Neural cell (in vitro differentiated cells): ENCODE measurements around the gene IGF1R. TPM values are rescaled to one million over a fixed set of nuclear protein-coding genes. Genes with fewer than 3 reads are reported as not detected.

Experiments used
- H2AFZ ChIP-seq: fragments of 200-600, 300-800 bp; sonication (generic), shearing (Covaris generic); 2 replicates; pipeline ENCODE4 v1.6.0; 2014; ENCODE audit warnings: low read depth, mild to moderate bottlenecking, antibody characterized with exemption, low read length, moderate library complexity
- H3F3A ChIP-seq: fragments of 200-600 bp; shearing (Covaris generic); 2 replicates; pipeline ENCODE4 v1.6.1; 2016; ENCODE audit warnings: mild to moderate bottlenecking, moderate library complexity, mixed read lengths, antibody characterized with exemption, low read length; ENCODE audit not compliant: insufficient read depth, poor library complexity, severe bottlenecking
- H3K27ac ChIP-seq: fragments of 200-600, 300-800 bp; sonication (generic), shearing (Covaris generic); 2 replicates; pipeline ENCODE4 v1.5.1; 2014; ENCODE audit warnings: mild to moderate bottlenecking, low read length, moderate library complexity
- H3K27me3 ChIP-seq: fragments of 300-800, 200-600 bp; sonication (generic), shearing (Covaris generic); 2 replicates; pipeline ENCODE4 v1.6.0; 2014; ENCODE audit warnings: mild to moderate bottlenecking, low read depth, low read length, moderate library complexity; ENCODE audit not compliant: insufficient read depth
- H3K36me3 ChIP-seq: fragments of 300-800, 200-600 bp; sonication (generic), shearing (Covaris generic); 2 replicates; pipeline ENCODE4 v1.5.1; 2014; ENCODE audit warnings: mild to moderate bottlenecking, antibody characterized with exemption, low read length, moderate library complexity; ENCODE audit not compliant: insufficient read depth
- H3K4me2 ChIP-seq: fragments of 300-800, 200-600 bp; sonication (generic), shearing (Covaris generic); 2 replicates; pipeline ENCODE4 v1.6.0; 2014; ENCODE audit warnings: mild to moderate bottlenecking, low read length
- H3K4me3 ChIP-seq: fragments of 300-800, 200-600 bp; sonication (generic), shearing (Covaris generic); 2 replicates; pipeline ENCODE4 v1.5.1; 2014; ENCODE audit warnings: mild to moderate bottlenecking, low read length, moderate library complexity
- H3K79me2 ChIP-seq: fragments of 200-600 bp; shearing (Covaris generic); replicated peaks from 2 replicates; pipeline ENCODE4 v1.6.0; 2014; ENCODE audit warnings: mild to moderate bottlenecking, low read length, moderate library complexity; ENCODE audit not compliant: insufficient read depth
- H3K9ac ChIP-seq: fragments of 300-800, 200-600 bp; sonication (generic), shearing (Covaris generic); 2 replicates; pipeline ENCODE4 v1.6.1; 2016; ENCODE audit warnings: mild to moderate bottlenecking, low read length, mixed read lengths
- H3K9me2 ChIP-seq: fragments of 200-600 bp; shearing (Covaris generic); 2 replicates; pipeline ENCODE4 v1.6.1; 2016; ENCODE audit warnings: mild to moderate bottlenecking, low read length, mixed read lengths; ENCODE audit not compliant: insufficient read depth
- H3K9me3 ChIP-seq: fragments of 200-600, 300-800 bp; sonication (generic), shearing (Covaris generic); 2 replicates; pipeline ENCODE4 v1.6.1; 2016; ENCODE audit warnings: mild to moderate bottlenecking, mixed run types, low read length, moderate library complexity, mixed read lengths
- H4K20me1 ChIP-seq: fragments of 200-600 bp; shearing (Covaris generic); 2 replicates; pipeline ENCODE4 v1.6.1; 2016; ENCODE audit warnings: mild to moderate bottlenecking, mixed run types; ENCODE audit not compliant: insufficient read depth
- CTCF ChIP-seq: fragments of 450-650 bp; IDR thresholded peaks from 2 replicates; pipeline ENCODE4 v1.5.1; 2014; ENCODE audit warnings: antibody characterized with exemption, mild to moderate bottlenecking, moderate library complexity; ENCODE audit not compliant: poor library complexity, severe bottlenecking
- EP300 ChIP-seq: fragments of 450-650 bp; conservative IDR thresholded peaks from 2 replicates; pipeline ENCODE4 v1.6.1; 2014; ENCODE audit warnings: antibody characterized with exemption, mild to moderate bottlenecking, moderate library complexity; ENCODE audit not compliant: poor library complexity, severe bottlenecking
- EZH2 ChIP-seq: fragments of 200-600, 300-800 bp; shearing (Covaris generic), sonication (generic); IDR thresholded peaks from 2 replicates; pipeline ENCODE4 v1.6.1; 2014; ENCODE audit warnings: antibody characterized with exemption, low read length, borderline replicate concordance, mild to moderate bottlenecking; ENCODE audit not compliant: insufficient read depth, poor library complexity, severe bottlenecking
- MXI1 ChIP-seq: fragments of 450-650 bp; conservative IDR thresholded peaks from 2 replicates; pipeline ENCODE4 v1.6.1; 2014; ENCODE audit warnings: antibody characterized with exemption, mild to moderate bottlenecking; ENCODE audit not compliant: poor library complexity, severe bottlenecking
- POLR2AphosphoS5 ChIP-seq: IDR thresholded peaks from 2 replicates; pipeline ENCODE4 v1.6.1; 2012
- RAD21 ChIP-seq: fragments of 450-650 bp; conservative IDR thresholded peaks from 2 replicates; pipeline ENCODE4 v1.6.1; 2014; ENCODE audit warnings: antibody characterized with exemption, mild to moderate bottlenecking, moderate library complexity
- REST ChIP-seq: IDR thresholded peaks from 2 replicates; pipeline ENCODE4 v1.6.1; 2012; ENCODE audit warnings: borderline replicate concordance
- SMC3 ChIP-seq: fragments of 450-650 bp; conservative IDR thresholded peaks from 2 replicates; pipeline ENCODE4 v1.6.1; 2014; ENCODE audit warnings: antibody characterized with exemption, mild to moderate bottlenecking, moderate library complexity; ENCODE audit not compliant: poor library complexity
- polyA plus RNA-seq: library from polyadenylated mRNA; depleted of rRNA; stranded (reverse); fragments of >200 nt; gene quantifications from 2 replicates; pipeline ENCODE4 v1.2.3, GENCODE V29; 2014

Gene IGF1R
- polyA plus RNA-seq, 1 donor from 2014 or later, result 10.9 TPM

- TF ChIP-seq SMC3, result no peak
- TF ChIP-seq POLR2AphosphoS5, result no peak
- TF ChIP-seq REST, result no peak
These were observed 22.7 kb upstream of the IGF1R start for GRCh38 chr15:98625614-98626013.

GRCh38 chr15:98626153-98626552, 22.2 kb upstream of the IGF1R start:
- H3K79me2 ChIP-seq, result no peaks in the 10 kb centered on the region

More at GRCh38 chr15:98625614-98626013, 22.7 kb upstream of the IGF1R start:
- Histone ChIP-seq H3K27me3 (no peaks in the 10 kb centered on the region), H3K4me3 (no peak overlapping the region), H3K9ac (no peak overlapping the region), H3K27ac (no peak overlapping the region), H3K4me2 (no peak overlapping the region), H3K79me2 (no peaks in the 10 kb centered on the region), H3F3A (no peaks in the 10 kb centered on the region), H3K9me2 (no peaks in the 10 kb centered on the region), H2AFZ (no peak overlapping the region), H3K36me3 (no peaks in the 10 kb centered on the region), H4K20me1 (no peaks in the 10 kb centered on the region), H3K9me3 (no peaks in the 10 kb centered on the region)

More at GRCh38 chr15:98626153-98626552, 22.2 kb upstream of the IGF1R start:
- H3K4me2 ChIP-seq, result no peak overlapping the region
- no peak overlapping the region for H3K4me3 ChIP-seq
- H3F3A ChIP-seq, result no peaks in the 10 kb centered on the region
- H3K9me3 ChIP-seq, result no peaks in the 10 kb centered on the region
- H2AFZ ChIP-seq, result no peak overlapping the region
- H3K27me3 ChIP-seq, result no peaks in the 10 kb centered on the region
- no peak for TF ChIP-seq SMC3
- no peak for TF ChIP-seq CTCF
- TF ChIP-seq RAD21, result no peak
- TF ChIP-seq EZH2, result no peak
- TF ChIP-seq MXI1, result no peak
- no peak for TF ChIP-seq EP300
- no peak for TF ChIP-seq POLR2AphosphoS5
- no peak for TF ChIP-seq REST
- H3K9ac ChIP-seq, result no peak overlapping the region
- H3K36me3 ChIP-seq, result no peaks in the 10 kb centered on the region
- no peaks in the 10 kb centered on the region for H3K9me2 ChIP-seq
- no peak overlapping the region for H3K27ac ChIP-seq
- H4K20me1 ChIP-seq, result no peaks in the 10 kb centered on the region
